Thymus (tissue), 11 donors: ENCODE data around the gene FLG2. TPM values are rescaled to one million over a fixed set of nuclear protein-coding genes. Genes with fewer than 3 reads are reported as not detected.
"Not testable (repeated sequence)": the region's sequence is repeated elsewhere in the genome, so short reads cannot be mapped to it uniquely, and the experiment has no call there.

Experiments
- DNase-seq, 9 donors: peaks; one replicate each; pipeline ENCODE4 v3.0.0-alpha.2; 2013; ENCODE audit warnings: low spot score in 9 of 9, low read depth in 6 of 9, missing footprints in 1 of 9
- H3K27ac ChIP-seq, 2 donors: one replicate each; pipeline ENCODE4 v1.5.1; 2013; ENCODE audit warnings: control low read depth in 1 of 2, low read depth in 1 of 2, low read length in 1 of 2, mild to moderate bottlenecking in 1 of 2, moderate library complexity in 1 of 2
- H3K27me3 ChIP-seq, 2 donors: one replicate each; pipeline ENCODE4 v1.5.1; 2013; ENCODE audit warnings: low read length in 1 of 2; ENCODE audit not compliant: control insufficient read depth in 2 of 2, insufficient read depth in 1 of 2
- H3K36me3 ChIP-seq, 2 donors: one replicate each; pipeline ENCODE4 v1.5.1; 2013; ENCODE audit warnings: low read length in 1 of 2, mild to moderate bottlenecking in 1 of 2, moderate library complexity in 1 of 2; ENCODE audit not compliant: control insufficient read depth in 2 of 2, insufficient read depth in 2 of 2
- H3K4me1 ChIP-seq, 2 donors: one replicate each; pipeline ENCODE4 v1.5.1; 2013; ENCODE audit warnings: low read length in 2 of 2; ENCODE audit not compliant: control insufficient read depth in 2 of 2, insufficient read depth in 2 of 2
- H3K4me3 ChIP-seq, 2 donors: one replicate each; pipeline ENCODE4 v1.5.1; 2013; ENCODE audit warnings: low read length in 2 of 2, control low read depth in 1 of 2, mild to moderate bottlenecking in 1 of 2
- H3K9me3 ChIP-seq, 2 donors: one replicate each; pipeline ENCODE4 v1.5.1; 2013; ENCODE audit warnings: low read length in 1 of 2, mild to moderate bottlenecking in 1 of 2; ENCODE audit not compliant: control insufficient read depth in 2 of 2, insufficient read depth in 1 of 2
- WGBS: extraction: QIAGEN DNeasy Blood & Tissue Kit; methylation state at CpG from one replicate; pipeline ENCODE4 v1.1.7; 2013; 5-methylcytosine and 5-hydroxymethylcytosine counted together
- polyA plus RNA-seq: library from polyadenylated mRNA; stranded (reverse); fragments of 200-250 nt; gene quantifications from one replicate; pipeline ENCODE4 v1.2.3, GENCODE V29; 2013
- total RNA-seq: library from RNA; stranded (reverse); fragments of 120-200 nt; gene quantifications from one replicate; pipeline ENCODE4 v1.2.4, GENCODE V29; 2013
- donor health status: healthy.

Gene FLG2
- total and polyA plus RNA-seq, 2 donors = 0.05 to 1.8 TPM

GRCh38 chr1:152328801-152329391 is 30.9 kb downstream of the FLG2 start:
- no peaks in the 10 kb centered on the region for H3K36me3 ChIP-seq
- no peaks in the 10 kb centered on the region for H3K27me3 ChIP-seq
- 92% methylated on average over 1 of the region's 1 CpG for WGBS
- H3K4me3 ChIP-seq = no peak overlapping the region
- H3K4me1 ChIP-seq = no peaks in the 10 kb centered on the region
- H3K9me3 ChIP-seq = no peaks in the 10 kb centered on the region
- no peak for DNase-seq
- H3K27ac ChIP-seq = no peak overlapping the region

- Histone ChIP-seq H3K4me1 (no peaks in the 10 kb centered on the region), H3K4me3 (no peak within 1 kb of the TSS), H3K27me3 (no peaks in the 10 kb centered on the region), H3K36me3 (no peaks in the 10 kb centered on the region), H3K27ac (no peak within 1 kb of the TSS), H3K9me3 (no peaks in the 10 kb centered on the region)
- WGBS = 100% methylated on average over 1 of the region's 1 CpG
- DNase-seq = no peak
Observed at GRCh38 chr1:152325111-152325510, 34.7 kb downstream of the FLG2 start, which contains the start of gene FLG. Gene FLG, minus strand, starts transcription at chr1:152325239. Its CDS starts 9,783 bp downstream, at chr1:152315456.

GRCh38 chr1:152313970-152314369 is 45.8 kb downstream of the FLG2 start:
- H3K27me3 ChIP-seq = no peaks in the 10 kb centered on the region
- no peak for DNase-seq
- no peak overlapping the region for H3K27ac ChIP-seq
- 95% methylated on average over 1 of the region's 1 CpG for WGBS
- H3K4me1 ChIP-seq = no peaks in the 10 kb centered on the region
- H3K4me3 ChIP-seq = no peak overlapping the region
- peaks cover 0 to 12% of the 10 kb centered on the region in 2 donors for H3K9me3 ChIP-seq
- H3K36me3 ChIP-seq = no peaks in the 10 kb centered on the region

DNA sequence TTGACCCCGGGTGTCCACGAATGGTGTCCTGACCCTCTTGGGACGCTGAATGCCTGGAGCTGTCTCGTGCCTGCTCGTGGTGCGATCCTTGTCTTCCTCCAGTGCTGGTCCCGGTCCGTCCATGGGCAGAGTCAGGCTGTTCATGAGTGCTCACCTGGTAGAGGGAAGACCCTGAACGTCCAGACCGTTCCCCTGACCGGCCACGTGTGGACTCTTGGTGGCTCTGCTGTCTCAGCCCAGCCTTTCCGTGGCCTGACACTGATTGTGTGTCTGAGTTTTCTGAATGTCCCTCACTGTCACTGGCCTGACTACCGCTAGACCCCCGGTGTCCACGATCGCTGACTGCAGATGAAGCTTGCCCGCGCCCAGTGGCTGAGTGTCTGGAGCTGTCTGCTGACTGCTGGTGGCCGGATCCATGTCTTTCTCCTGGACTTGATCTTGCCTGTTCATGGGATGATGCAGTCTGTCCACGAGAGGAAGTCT is 46.4 kb downstream of the FLG2 start:
- WGBS = 98% methylated on average over 21 of the region's 21 CpGs
- no peaks in the 10 kb centered on the region for H3K27me3 ChIP-seq
- no peak for DNase-seq

GRCh38 chr1:152312169-152312568 is 47.6 kb downstream of the FLG2 start:
- WGBS = 98% methylated on average over 13 of the region's 13 CpGs
- H3K27me3 ChIP-seq, DNase-seq, H3K4me3 ChIP-seq, H3K27ac ChIP-seq, H3K36me3 ChIP-seq, H3K4me1 ChIP-seq: not testable (repeated sequence)
- H3K9me3 ChIP-seq = peaks cover 0 to 19% of the 10 kb centered on the region in 2 donors

More for the DNA sequence above, 46.4 kb downstream of the FLG2 start:
- H3K27ac ChIP-seq = no peak overlapping the region
- H3K4me1 ChIP-seq = no peaks in the 10 kb centered on the region
- no peak overlapping the region for H3K4me3 ChIP-seq
- H3K9me3 ChIP-seq = peaks cover 0 to 17% of the 10 kb centered on the region in 2 donors
- no peaks in the 10 kb centered on the region for H3K36me3 ChIP-seq

- H3K4me3 ChIP-seq = no peak overlapping the region
- no peaks in the 10 kb centered on the region for H3K4me1 ChIP-seq
- 97% methylated on average over 9 of the region's 9 CpGs for WGBS
- no peaks in the 10 kb centered on the region for H3K27me3 ChIP-seq
- H3K9me3 ChIP-seq = peaks cover 0 to 19% of the 10 kb centered on the region in 2 donors
- no peaks in the 10 kb centered on the region for H3K36me3 ChIP-seq
- no peak for DNase-seq
- H3K27ac ChIP-seq = no peak overlapping the region
Observed at GRCh38 chr1:152309955-152310354, 49.9 kb downstream of the FLG2 start.

- peaks cover 0 to 22% of the 10 kb centered on the region in 2 donors for H3K9me3 ChIP-seq
- H3K4me1 ChIP-seq, H3K36me3 ChIP-seq, H3K4me3 ChIP-seq, DNase-seq, H3K27me3 ChIP-seq, H3K27ac ChIP-seq: not testable (repeated sequence)
- WGBS = 97% methylated on average over 17 of the region's 17 CpGs
Observed at GRCh38 chr1:152309320-152309901, 50.4 kb downstream of the FLG2 start.

DNA sequence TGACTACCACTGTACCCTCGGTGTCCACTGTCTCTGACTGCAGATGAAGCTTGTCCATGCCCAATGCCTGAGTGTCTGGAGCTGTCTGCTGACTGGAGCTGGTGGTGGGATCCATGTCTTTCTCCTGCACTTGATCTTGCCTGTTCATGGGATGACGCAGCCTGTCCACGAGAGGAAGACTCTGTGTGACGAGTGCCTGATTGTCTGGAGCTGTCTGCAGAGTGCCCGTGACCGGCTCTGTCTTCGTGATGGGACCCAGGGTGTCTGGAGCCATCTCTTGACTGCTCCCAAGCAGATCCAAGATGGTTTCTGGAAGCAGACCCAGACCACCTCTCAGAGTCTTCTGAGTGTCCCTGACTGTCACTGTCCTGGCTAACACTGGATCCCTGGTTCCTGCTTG is 51.0 kb downstream of the FLG2 start:
- not testable (repeated sequence) for H3K4me3 ChIP-seq, H3K4me1 ChIP-seq, DNase-seq

DNA sequence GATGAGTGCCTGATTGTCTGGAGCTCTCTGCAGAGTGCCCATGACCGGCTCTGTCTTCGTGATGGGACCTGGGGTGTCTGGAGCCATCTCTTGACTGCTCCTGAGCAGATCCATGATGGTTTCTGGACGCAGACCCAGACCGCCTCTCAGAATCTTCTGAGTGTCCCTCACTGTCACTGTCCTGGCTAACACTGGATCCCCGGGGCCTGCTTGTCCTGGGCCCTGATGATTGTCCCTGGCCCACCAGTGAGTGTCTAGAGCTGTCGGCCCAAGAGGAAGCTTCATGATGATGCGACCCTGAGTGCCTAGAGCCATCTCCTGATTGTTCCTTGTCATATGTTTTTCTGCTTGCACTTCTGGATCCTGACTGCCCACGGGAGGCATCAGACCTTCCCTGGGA is 51.8 kb downstream of the FLG2 start:
- H3K36me3 ChIP-seq, DNase-seq: not testable (repeated sequence)
- 96% methylated on average over 8 of the region's 8 CpGs for WGBS

More for the DNA sequence above, 51.0 kb downstream of the FLG2 start:
- 92% methylated on average over 7 of the region's 7 CpGs for WGBS
- H3K36me3 ChIP-seq, H3K27me3 ChIP-seq, H3K27ac ChIP-seq: not testable (repeated sequence)
- H3K9me3 ChIP-seq = peaks cover 0 to 22% of the 10 kb centered on the region in 2 donors

More for the DNA sequence above, 51.8 kb downstream of the FLG2 start:
- not testable (repeated sequence) for H3K27me3 ChIP-seq, H3K27ac ChIP-seq, H3K4me3 ChIP-seq, H3K4me1 ChIP-seq
- peaks cover 0 to 22% of the 10 kb centered on the region in 2 donors for H3K9me3 ChIP-seq
